HepG2 (cell line): ENCODE data around the gene ADCYAP1. TPM values are rescaled to one million over a fixed set of nuclear protein-coding genes. Genes with fewer than 3 reads are reported as not detected.

Experiments
- AHDC1 ChIP-seq: sonication (generic); formaldehyde crosslinking; IDR thresholded peaks from 2 replicates; pipeline ENCODE4 v1.5.1; 2020; ENCODE audit warnings: mild to moderate bottlenecking, missing genetic modification reagents, borderline replicate concordance
- BCL6 ChIP-seq: IDR thresholded peaks from 2 replicates; pipeline ENCODE4 v1.6.1; 2016; ENCODE audit warnings: missing genetic modification reagents, missing compliant biosample characterization
- EP300 ChIP-seq, 3 experiments: sonication (generic) in 1 of 3; formaldehyde crosslinking in 1 of 3; IDR thresholded peaks; 2 replicates each; pipeline versions ENCODE4 v1.5.1 to v1.6.1; 2011 to 2020; ENCODE audit warnings: low read depth in 2 of 3, low read length in 2 of 3, borderline replicate concordance in 1 of 3, improper control_type of control experiment in 1 of 3, mild to moderate bottlenecking in 1 of 3, missing genetic modification reagents in 1 of 3, moderate library complexity in 1 of 3
- FOXA1 ChIP-seq, 2 experiments: fragments of 450-650 bp in 1 of 2; sonication (generic) in 1 of 2; formaldehyde crosslinking in 1 of 2; IDR thresholded peaks; 2 replicates each; pipeline versions ENCODE4 v1.4.0 to v1.6.1; 2016 to 2020; ENCODE audit warnings: missing genetic modification reagents in 1 of 2
- SALL1 ChIP-seq: sonication (generic); formaldehyde crosslinking; IDR thresholded peaks from 2 replicates; pipeline ENCODE4 v1.8.0; 2022; ENCODE audit warnings: mild to moderate bottlenecking, missing genetic modification reagents
- ZNF496 ChIP-seq: sonication (generic); formaldehyde crosslinking; IDR thresholded peaks from 2 replicates; pipeline ENCODE4 v1.8.1; 2023; ENCODE audit warnings: mild to moderate bottlenecking, moderate library complexity, missing genetic modification reagents; ENCODE audit not compliant: insufficient replicate concordance
- ZNF512B ChIP-seq: sonication (generic); formaldehyde crosslinking; IDR thresholded peaks from 2 replicates; pipeline ENCODE4 v1.5.1; 2020; ENCODE audit warnings: missing genetic modification reagents, mild to moderate bottlenecking, borderline replicate concordance
- ZNF597 ChIP-seq: sonication (generic); formaldehyde crosslinking; IDR thresholded peaks from 2 replicates; pipeline ENCODE4 v1.5.0; 2020; ENCODE audit warnings: missing genetic modification reagents
- ZNF883 ChIP-seq: sonication (generic); formaldehyde crosslinking; IDR thresholded peaks from 2 replicates; pipeline ENCODE4 v1.5.1; 2020; ENCODE audit warnings: mild to moderate bottlenecking, missing genetic modification reagents; ENCODE audit errors: not compliant biosample characterization
- polyA plus RNA-seq, 8 experiments: library from polyadenylated mRNA; depleted of rRNA in 3 of 8; stranded (reverse) in 7 of 8; unstranded in 1 of 8; fragments of >200 nt; fragmentation: Illumina TruSeq in 4 of 8; extraction: Trizol in 4 of 8; gene quantifications; 2 replicates each; pipeline versions ENCODE4 v1.2.1 to v1.2.3, GENCODE V29; 2011 to 2016; ENCODE audit warnings: low read depth in 4 of 8, missing spikeins in 1 of 8, mixed read lengths in 1 of 8; ENCODE audit not compliant: insufficient read depth in 1 of 8
- total RNA-seq, 5 experiments: library from RNA; depleted of rRNA; stranded (reverse); fragments of >200 nt; fragmentation: Illumina TruSeq; extraction: Trizol; gene quantifications; 2 replicates each; pipeline ENCODE4 v1.2.3, GENCODE V29; 2016; ENCODE audit warnings: low read depth in 1 of 5
- TF ChIP-seq, protein P1 (sequence below): IDR thresholded peaks from 2 replicates; pipeline ENCODE4 v1.4.0; 2020; ENCODE audit warnings: mild to moderate bottlenecking, missing genetic modification reagents
- TF ChIP-seq, protein P2 (sequence below): sonication (generic); formaldehyde crosslinking; IDR thresholded peaks from 2 replicates; pipeline ENCODE4 v1.4.0; 2020; ENCODE audit warnings: mild to moderate bottlenecking, low read depth, missing genetic modification reagents

ADCYAP1 gene
- total and polyA plus RNA-seq, 2 of the 13 experiments (the other 11 are each of a cell fraction or from before 2014, with no cell fraction given) = not detected

- TF ChIP-seq AHDC1 (CRISPR knock-in tag) = peak; percentile 38; the same call in 1 of the 2 replicates
- peak; percentile 66; the same call in 1 of the 2 replicates for TF ChIP-seq BCL6
- peak; percentile 85; the same call in 1 of the 2 replicates for TF ChIP-seq ZNF512B (CRISPR knock-in tag)
- no peak for TF ChIP-seq FOXA1 (IDR thresholded peaks at IDR 0.05)
- TF ChIP-seq FOXA1 (CRISPR knock-in tag; IDR thresholded peaks at IDR 0.05) = peak; percentile 64
- TF ChIP-seq ZNF597 (CRISPR knock-in tag) = no peak
- no peak for TF ChIP-seq ZNF496 (CRISPR knock-in tag)
- TF ChIP-seq, protein P1, sequence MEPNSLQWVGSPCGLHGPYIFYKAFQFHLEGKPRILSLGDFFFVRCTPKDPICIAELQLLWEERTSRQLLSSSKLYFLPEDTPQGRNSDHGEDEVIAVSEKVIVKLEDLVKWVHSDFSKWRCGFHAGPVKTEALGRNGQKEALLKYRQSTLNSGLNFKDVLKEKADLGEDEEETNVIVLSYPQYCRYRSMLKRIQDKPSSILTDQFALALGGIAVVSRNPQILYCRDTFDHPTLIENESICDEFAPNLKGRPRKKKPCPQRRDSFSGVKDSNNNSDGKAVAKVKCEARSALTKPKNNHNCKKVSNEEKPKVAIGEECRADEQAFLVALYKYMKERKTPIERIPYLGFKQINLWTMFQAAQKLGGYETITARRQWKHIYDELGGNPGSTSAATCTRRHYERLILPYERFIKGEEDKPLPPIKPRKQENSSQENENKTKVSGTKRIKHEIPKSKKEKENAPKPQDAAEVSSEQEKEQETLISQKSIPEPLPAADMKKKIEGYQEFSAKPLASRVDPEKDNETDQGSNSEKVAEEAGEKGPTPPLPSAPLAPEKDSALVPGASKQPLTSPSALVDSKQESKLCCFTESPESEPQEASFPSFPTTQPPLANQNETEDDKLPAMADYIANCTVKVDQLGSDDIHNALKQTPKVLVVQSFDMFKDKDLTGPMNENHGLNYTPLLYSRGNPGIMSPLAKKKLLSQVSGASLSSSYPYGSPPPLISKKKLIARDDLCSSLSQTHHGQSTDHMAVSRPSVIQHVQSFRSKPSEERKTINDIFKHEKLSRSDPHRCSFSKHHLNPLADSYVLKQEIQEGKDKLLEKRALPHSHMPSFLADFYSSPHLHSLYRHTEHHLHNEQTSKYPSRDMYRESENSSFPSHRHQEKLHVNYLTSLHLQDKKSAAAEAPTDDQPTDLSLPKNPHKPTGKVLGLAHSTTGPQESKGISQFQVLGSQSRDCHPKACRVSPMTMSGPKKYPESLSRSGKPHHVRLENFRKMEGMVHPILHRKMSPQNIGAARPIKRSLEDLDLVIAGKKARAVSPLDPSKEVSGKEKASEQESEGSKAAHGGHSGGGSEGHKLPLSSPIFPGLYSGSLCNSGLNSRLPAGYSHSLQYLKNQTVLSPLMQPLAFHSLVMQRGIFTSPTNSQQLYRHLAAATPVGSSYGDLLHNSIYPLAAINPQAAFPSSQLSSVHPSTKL = peak; percentile 81
- peak; percentile 71; the same call in 1 of the 2 replicates for TF ChIP-seq SALL1 (CRISPR knock-in tag)
- TF ChIP-seq, protein P2, sequence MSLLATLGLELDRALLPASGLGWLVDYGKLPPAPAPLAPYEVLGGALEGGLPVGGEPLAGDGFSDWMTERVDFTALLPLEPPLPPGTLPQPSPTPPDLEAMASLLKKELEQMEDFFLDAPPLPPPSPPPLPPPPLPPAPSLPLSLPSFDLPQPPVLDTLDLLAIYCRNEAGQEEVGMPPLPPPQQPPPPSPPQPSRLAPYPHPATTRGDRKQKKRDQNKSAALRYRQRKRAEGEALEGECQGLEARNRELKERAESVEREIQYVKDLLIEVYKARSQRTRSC (CRISPR knock-in tag) = no peak
- TF ChIP-seq ZNF883 (CRISPR knock-in tag) = no peak
- TF ChIP-seq EP300 (IDR thresholded peaks at IDR 0.05; ENCODE audit: low read depth in 2 of 2, low read length in 2 of 2) = peak in 1 of 2 experiments; percentile 47; a peak in 1 of 4 replicates
- no peak for TF ChIP-seq EP300 (CRISPR knock-in tag; IDR thresholded peaks at IDR 0.05; ENCODE audit: borderline replicate concordance)
- TF ChIP-seq, all 625 proteins: peak for 48
Observed at GRCh38 chr18:923144-923866, 18.6 kb downstream of the ADCYAP1 start (continued).
